Ectodermal cell (in vitro differentiated cells): ENCODE data around the gene PIWIL4.
"Not testable (repeated sequence)": the region's sequence is repeated elsewhere in the genome, so short reads cannot be mapped to it uniquely, and the experiment has no call there.

ENCODE experiments used
- H3K27ac ChIP-seq: 2 replicates; pipeline ENCODE4 v1.7.0; 2013; ENCODE audit warnings: mild to moderate bottlenecking, low read depth, low read length; ENCODE audit not compliant: insufficient read depth, poor library complexity, severe bottlenecking
- H3K27me3 ChIP-seq: 2 replicates; pipeline ENCODE4 v1.7.0; 2013; ENCODE audit warnings: mild to moderate bottlenecking, low read length; ENCODE audit not compliant: insufficient read depth, control insufficient read depth, poor library complexity, severe bottlenecking
- H3K36me3 ChIP-seq: one replicate; pipeline ENCODE4 v1.7.0; 2013; ENCODE audit warnings: low read length; ENCODE audit not compliant: control insufficient read depth, insufficient read depth
- H3K4me1 ChIP-seq: one replicate; pipeline ENCODE4 v1.7.0; 2013; ENCODE audit warnings: low read length; ENCODE audit not compliant: control insufficient read depth, insufficient read depth
- H3K4me3 ChIP-seq: 2 replicates; pipeline ENCODE4 v1.7.0; 2013; ENCODE audit warnings: low read depth, low read length, control low read depth; ENCODE audit not compliant: insufficient read depth
- H3K9me3 ChIP-seq: 2 replicates; pipeline ENCODE4 v1.7.0; 2013; ENCODE audit warnings: mild to moderate bottlenecking, low read length, moderate library complexity; ENCODE audit not compliant: control insufficient read depth
- WGBS, 2 experiments: methylation state at CpG; one replicate each; pipeline ENCODE4 v1.1.7; 2013; ENCODE audit warnings: missing lambda C conversion rate in 2 of 2; 5-methylcytosine and 5-hydroxymethylcytosine counted together

The PIWIL4 gene

GRCh38 chr11:94632356-94632755 is 65.2 kb downstream of the PIWIL4 start:
- WGBS, 2 experiments, result 90% methylated on average over 2 of the region's 2 CpGs; no CpG with 5 or more reads in 1 of the 2 experiments
- Histone ChIP-seq H3K4me3 (no peak overlapping the region), H3K4me1 (no peaks in the 10 kb centered on the region), H3K9me3 (no peaks in the 10 kb centered on the region), H3K27ac (no peak overlapping the region), H3K27me3 (no peaks in the 10 kb centered on the region), H3K36me3 (no peaks in the 10 kb centered on the region)

- H3K4me1 ChIP-seq, result no peaks in the 10 kb centered on the region
- H3K36me3 ChIP-seq, result no peaks in the 10 kb centered on the region
- H3K9me3 ChIP-seq, result no peaks in the 10 kb centered on the region
- 68 to 81% methylated on average over 1 to 2 of the region's 2 CpGs for WGBS, 2 experiments
- H3K27me3 ChIP-seq, result no peaks in the 10 kb centered on the region
- no peak overlapping the region for H3K27ac ChIP-seq
- H3K4me3 ChIP-seq, result no peak overlapping the region
Measured at GRCh38 chr11:94635072-94635471, 67.9 kb downstream of the PIWIL4 start.

DNA sequence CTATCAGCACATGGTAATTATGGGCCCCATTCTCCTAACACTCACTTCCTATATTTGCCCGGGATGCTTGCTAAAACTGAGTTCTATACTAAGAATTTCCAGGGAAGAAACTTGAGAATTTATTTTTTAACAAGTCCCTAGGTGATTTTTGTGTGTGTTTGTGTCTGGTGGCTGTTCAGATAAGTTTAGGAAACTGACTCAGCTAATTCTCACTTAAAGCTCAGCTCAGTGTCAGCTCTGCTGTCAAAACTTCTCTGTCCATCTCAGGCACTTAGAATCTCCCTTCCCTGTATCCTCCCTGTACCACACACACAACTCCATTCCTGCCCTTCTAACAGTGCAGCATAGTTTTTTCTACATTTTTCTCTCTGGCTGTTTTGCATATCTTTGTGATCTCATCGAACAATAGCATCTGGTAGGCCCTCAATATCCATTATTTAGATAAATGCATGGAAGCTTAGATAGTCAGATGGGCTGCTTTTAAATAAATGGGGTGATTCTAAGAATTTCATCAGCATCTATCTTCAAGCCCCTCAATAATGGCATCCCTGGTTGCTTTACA is 69.3 kb downstream of the PIWIL4 start:
- no peak overlapping the region for H3K4me3 ChIP-seq
- no peak overlapping the region for H3K27ac ChIP-seq
- no peaks in the 10 kb centered on the region for H3K27me3 ChIP-seq
- H3K9me3 ChIP-seq, result no peaks in the 10 kb centered on the region
- no peaks in the 10 kb centered on the region for H3K4me1 ChIP-seq
- H3K36me3 ChIP-seq, result no peaks in the 10 kb centered on the region
- 90 to 97% methylated on average over 2 of the region's 2 CpGs for WGBS, 2 experiments

- Histone ChIP-seq H3K36me3 (no peaks in the 10 kb centered on the region), H3K9me3 (no peaks in the 10 kb centered on the region), H3K4me1 (no peaks in the 10 kb centered on the region), H3K4me3 (no peak overlapping the region), H3K27ac (no peak overlapping the region), H3K27me3 (no peaks in the 10 kb centered on the region)
- WGBS, 2 experiments, result 77 to 97% methylated on average over 4 of the region's 4 CpGs
Measured at GRCh38 chr11:94638301-94638901, 71.2 kb downstream of the PIWIL4 start.

- Histone ChIP-seq H3K4me3 (no peak overlapping the region), H3K27ac (no peak overlapping the region), H3K9me3 (no peaks in the 10 kb centered on the region), H3K4me1 (no peaks in the 10 kb centered on the region), H3K36me3 (no peaks in the 10 kb centered on the region), H3K27me3 (no peaks in the 10 kb centered on the region)
- WGBS, 2 experiments, result 91 to 92% methylated on average over 4 of the region's 4 CpGs
Measured at GRCh38 chr11:94638902-94639373, 71.8 kb downstream of the PIWIL4 start.

- WGBS, 2 experiments, result 92 to 95% methylated on average over 11 to 13 of the region's 13 CpGs
- no peaks in the 10 kb centered on the region for H3K9me3 ChIP-seq
- H3K36me3 ChIP-seq, result no peaks in the 10 kb centered on the region
- H3K27me3 ChIP-seq, result no peaks in the 10 kb centered on the region
- no peak overlapping the region for H3K4me3 ChIP-seq
- H3K27ac ChIP-seq, result no peak overlapping the region
- no peaks in the 10 kb centered on the region for H3K4me1 ChIP-seq
Measured at GRCh38 chr11:94639901-94640721, 72.9 kb downstream of the PIWIL4 start.

- Histone ChIP-seq H3K27me3 (no peaks in the 10 kb centered on the region), H3K9me3 (no peaks in the 10 kb centered on the region), H3K27ac (no peak overlapping the region), H3K36me3 (no peaks in the 10 kb centered on the region), H3K4me3 (no peak overlapping the region), H3K4me1 (no peaks in the 10 kb centered on the region)
- WGBS, 2 experiments, result 72 to 84% methylated on average over 8 of the region's 8 CpGs
Measured at GRCh38 chr11:94641167-94641761, 74.1 kb downstream of the PIWIL4 start.

DNA sequence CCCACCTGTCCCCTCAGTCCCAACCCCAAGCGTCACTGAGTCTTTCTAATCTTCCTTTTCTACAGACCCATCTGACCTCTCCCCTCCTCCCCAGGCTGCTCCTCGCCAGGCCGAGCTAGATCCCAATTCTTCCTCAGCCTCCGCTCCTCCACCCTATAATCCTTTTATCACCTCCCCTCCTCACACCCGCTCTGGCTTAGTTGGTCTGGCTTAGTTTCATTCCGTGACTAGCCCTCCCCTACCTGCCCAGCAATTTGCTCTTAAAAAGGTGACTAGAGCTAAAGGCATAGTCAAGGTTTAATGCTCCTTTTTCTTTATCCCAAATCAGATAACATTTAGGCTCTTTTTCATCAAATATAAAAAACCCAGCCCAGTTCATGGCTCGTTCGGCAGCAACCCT is 76.0 kb downstream of the PIWIL4 start:
- not testable (repeated sequence) for H3K36me3 ChIP-seq, H3K4me1 ChIP-seq, H3K9me3 ChIP-seq, H3K4me3 ChIP-seq, H3K27me3 ChIP-seq, H3K27ac ChIP-seq
- WGBS, 2 experiments, result 40 to 43% methylated on average over 7 of the region's 8 CpGs

- Histone ChIP-seq H3K27me3 (no peaks in the 10 kb centered on the region), H3K9me3 (no peaks in the 10 kb centered on the region), H3K4me1 (no peaks in the 10 kb centered on the region), H3K36me3 (no peaks in the 10 kb centered on the region), H3K27ac (no peak overlapping the region), H3K4me3 (no peak overlapping the region)
- 40 to 57% methylated on average over 3 of the region's 3 CpGs for WGBS, 2 experiments
Measured at GRCh38 chr11:94647926-94648325, 80.8 kb downstream of the PIWIL4 start.

DNA sequence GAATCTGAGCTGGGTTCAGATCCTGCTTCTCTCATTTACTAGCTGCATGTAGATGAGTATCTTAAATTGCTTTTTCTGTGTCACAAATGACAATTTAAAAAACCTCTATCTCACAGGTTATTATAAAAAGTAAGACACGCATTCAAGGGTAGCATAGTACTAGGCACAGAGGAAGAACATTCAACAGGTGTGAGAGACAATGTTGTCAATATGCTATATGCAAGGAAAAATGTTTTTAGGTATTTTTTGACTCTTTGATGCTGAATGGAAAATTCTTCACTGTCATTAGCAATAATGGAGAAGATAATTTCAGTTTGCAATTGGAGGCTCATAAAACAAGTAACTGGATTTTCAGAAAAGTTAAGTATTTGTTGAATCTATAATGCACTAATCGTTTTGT is 81.6 kb downstream of the PIWIL4 start:
- WGBS, 2 experiments, result 85 to 96% methylated on average over 2 of the region's 2 CpGs

More for the DNA sequence above, 81.6 kb downstream of the PIWIL4 start:
- Histone ChIP-seq H3K27me3 (no peaks in the 10 kb centered on the region), H3K36me3 (no peaks in the 10 kb centered on the region), H3K4me3 (no peak overlapping the region), H3K27ac (no peak overlapping the region), H3K9me3 (no peaks in the 10 kb centered on the region), H3K4me1 (no peaks in the 10 kb centered on the region)
